ENCODE data around the gene ZFP90.

- TF ChIP-seq CTCF (IDR thresholded peaks at IDR 0.05) (no peak), POLR2A (IDR thresholded peaks at IDR 0.05) (no peak)
Measured at GRCh38 chr16:68529608-68529930, 9.5 kb upstream of the ZFP90 start.
